ENCODE data around the gene ANAPC2.

GRCh38 chr9:137149942-137150616 is 38.3 kb downstream of the ANAPC2 start:
- no peak for TF ChIP-seq CTCF (IDR thresholded peaks at IDR 0.05)
- TF ChIP-seq EZH2 (IDR thresholded peaks at IDR 0.05), result no peak
